ENCODE measurements around the gene TRIP12.
A peak's percentile ranks its signal among the peaks of the same experiment; 100 is the strongest.
"Not testable (repeated sequence)": the region's sequence is repeated elsewhere in the genome, so short reads cannot be mapped to it uniquely, and the experiment has no call there.

Gene TRIP12

GRCh38 chr2:229757462-229757861 is 164.3 kb downstream of the TRIP12 start:
- DNase-seq = not testable (repeated sequence)

- no peak for DNase-seq
These were observed 168.7 kb downstream of the TRIP12 start for GRCh38 chr2:229752970-229753729.

- DNase-seq = no peak
These were observed 172.0 kb downstream of the TRIP12 start for GRCh38 chr2:229749779-229750178.

- no peak for DNase-seq
These were observed 172.9 kb downstream of the TRIP12 start for GRCh38 chr2:229748950-229749349.

GRCh38 chr2:229742691-229743090 is 179.1 kb downstream of the TRIP12 start:
- DNase-seq = not testable (repeated sequence)

- DNase-seq = no peak
These were observed 181.5 kb downstream of the TRIP12 start for GRCh38 chr2:229740279-229740678.

- DNase-seq = no peak
These were observed 183.7 kb downstream of the TRIP12 start for GRCh38 chr2:229738024-229738625.

GRCh38 chr2:229734410-229734809 is 187.4 kb downstream of the TRIP12 start:
- no peak for DNase-seq

- DNase-seq = no peak
These were observed 188.1 kb downstream of the TRIP12 start for GRCh38 chr2:229733611-229734245.

- no peak for DNase-seq
These were observed 188.9 kb downstream of the TRIP12 start for GRCh38 chr2:229732897-229733296.

- DNase-seq = no peak
These were observed 189.9 kb downstream of the TRIP12 start for GRCh38 chr2:229731916-229732315.

- no peak for DNase-seq
These were observed 190.4 kb downstream of the TRIP12 start for GRCh38 chr2:229731363-229731762.

GRCh38 chr2:229728370-229728769 is 193.4 kb downstream of the TRIP12 start:
- DNase-seq = no peak

- DNase-seq = no peak
These were observed 195.2 kb downstream of the TRIP12 start for GRCh38 chr2:229726643-229727042.

GRCh38 chr2:229725716-229726574 is 195.9 kb downstream of the TRIP12 start:
- no peak for DNase-seq

- DNase-seq = not testable (repeated sequence)
These were observed 198.6 kb downstream of the TRIP12 start for GRCh38 chr2:229723192-229723591.

GRCh38 chr2:229719926-229720647 is 201.7 kb downstream of the TRIP12 start:
- no peak for DNase-seq

- DNase-seq = no peak
These were observed 203.8 kb downstream of the TRIP12 start for GRCh38 chr2:229718057-229718456.

- DNase-seq = peak in 1 of 2 experiments; percentile 10
These were observed 205.8 kb downstream of the TRIP12 start for GRCh38 chr2:229715895-229716507.

GRCh38 chr2:229714736-229715541 is 206.9 kb downstream of the TRIP12 start:
- peak in 1 of 2 experiments; percentile 2 for DNase-seq

Measured in activated CD4-positive, alpha-beta T cell treated with anti-CD3 and anti-CD28 coated beads, Interleukin-2, amount 50 U/mL, for 4 hours (primary cell).